Spinal cord (tissue), 10 donors: ENCODE results near the gene GSN. TPM values are rescaled to one million over a fixed set of nuclear protein-coding genes. Genes with fewer than 3 reads are reported as not detected.
A peak's percentile ranks its signal among the peaks of the same experiment; 100 is the strongest.

Experiments used
- DNase-seq, 6 donors: peaks; one replicate each; pipeline versions ENCODE4 v3.0.0 to v3.0.0-alpha.2; 2013 to 2015; ENCODE audit warnings: low spot score in 6 of 6, low read depth in 4 of 6
- H3K27ac ChIP-seq: one replicate; pipeline ENCODE4 v1.5.1; 2013; ENCODE audit warnings: low read depth, low read length, control low read depth
- H3K27me3 ChIP-seq: one replicate; pipeline ENCODE4 v1.6.1; 2013; ENCODE audit warnings: low read length; ENCODE audit not compliant: control insufficient read depth, insufficient read depth
- H3K36me3 ChIP-seq: one replicate; pipeline ENCODE4 v1.6.1; 2013; ENCODE audit warnings: low read length; ENCODE audit not compliant: control insufficient read depth, insufficient read depth
- H3K4me1 ChIP-seq: one replicate; pipeline ENCODE4 v1.6.1; 2013; ENCODE audit warnings: low read length; ENCODE audit not compliant: control insufficient read depth, insufficient read depth
- H3K4me3 ChIP-seq: one replicate; pipeline ENCODE4 v1.5.1; 2013; ENCODE audit warnings: low read depth, low read length, control low read depth
- H3K9me3 ChIP-seq: one replicate; pipeline ENCODE4 v1.6.1; 2013; ENCODE audit warnings: low read length; ENCODE audit not compliant: control insufficient read depth, insufficient read depth
- WGBS: methylation state at CpG from one replicate; pipeline ENCODE4 v1.1.5; 2013; ENCODE audit warnings: missing lambda C conversion rate; ENCODE audit not compliant: insufficient coverage; 5-methylcytosine and 5-hydroxymethylcytosine counted together
- polyA plus RNA-seq, 2 donors: library from polyadenylated mRNA; unstranded; fragments of 120-200 nt; gene quantifications; one replicate each; pipeline ENCODE4 v1.2.1, GENCODE V29; 2013; ENCODE audit not compliant: insufficient read length in 2 of 2
- total RNA-seq, 2 donors: library from RNA; depleted of rRNA in 1 of 2; stranded (reverse); fragments of 120-200 nt in 1 of 2; fragments of >200 nt in 1 of 2; gene quantifications; one replicate each; pipeline versions ENCODE4 v1.2.3 to v1.2.4, GENCODE V29; 2013 to 2014
- donor health status: healthy.

Gene GSN
- total and polyA plus RNA-seq, 4 donors: 91.7 to 342 (median 191) TPM

DNA sequence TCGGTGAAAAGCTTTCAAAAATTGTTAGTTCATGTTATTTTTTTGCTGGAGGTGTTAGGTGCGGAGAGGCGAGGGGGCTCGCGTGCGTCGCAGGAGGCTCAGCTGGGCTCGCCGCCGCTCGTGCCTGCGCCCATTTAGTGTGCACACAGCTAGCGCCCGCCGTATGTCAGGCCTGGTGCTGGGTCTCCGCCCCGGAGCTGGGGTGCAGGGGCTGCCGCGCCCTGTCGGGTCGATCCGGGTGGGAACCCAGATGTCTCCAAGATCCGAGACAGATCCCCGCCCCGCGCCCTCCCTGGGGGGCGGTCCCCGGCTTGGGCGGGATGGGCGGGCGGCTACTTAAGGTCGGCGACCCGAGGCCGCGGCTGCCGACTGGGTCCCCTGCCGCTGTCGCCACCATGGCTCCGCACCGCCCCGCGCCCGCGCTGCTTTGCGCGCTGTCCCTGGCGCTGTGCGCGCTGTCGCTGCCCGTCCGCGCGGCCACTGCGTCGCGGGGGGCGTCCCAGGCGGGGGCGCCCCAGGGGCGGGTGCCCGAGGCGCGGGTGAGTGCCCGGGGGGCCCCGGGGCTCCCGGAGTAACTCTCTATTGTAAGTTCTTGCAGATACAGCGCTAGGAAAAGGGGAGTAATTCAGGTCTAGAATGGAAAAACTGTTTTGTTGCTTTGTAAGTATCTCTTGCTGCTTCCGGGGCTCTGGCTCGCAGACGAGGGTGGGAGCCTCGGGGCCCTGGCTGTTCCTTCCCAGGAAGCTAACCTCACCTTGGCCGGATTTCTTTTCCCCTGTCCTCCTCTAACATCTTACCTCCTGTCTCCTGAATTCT lies 31.7 kb downstream of the GSN start:
- WGBS: 3% methylated on average over 74 of the region's 74 CpGs
- Histone ChIP-seq H3K4me1 (peaks cover 44% of the 10 kb centered on the region), H3K27ac (peak overlapping the region; percentile 84), H3K27me3 (peaks cover 10% of the 10 kb centered on the region), H3K4me3 (peak overlapping the region; percentile 45), H3K36me3 (peaks cover 20% of the 10 kb centered on the region), H3K9me3 (no peaks in the 10 kb centered on the region)
- DNase-seq: peak in 2 of 6 donors; percentile 33 to 60

DNA sequence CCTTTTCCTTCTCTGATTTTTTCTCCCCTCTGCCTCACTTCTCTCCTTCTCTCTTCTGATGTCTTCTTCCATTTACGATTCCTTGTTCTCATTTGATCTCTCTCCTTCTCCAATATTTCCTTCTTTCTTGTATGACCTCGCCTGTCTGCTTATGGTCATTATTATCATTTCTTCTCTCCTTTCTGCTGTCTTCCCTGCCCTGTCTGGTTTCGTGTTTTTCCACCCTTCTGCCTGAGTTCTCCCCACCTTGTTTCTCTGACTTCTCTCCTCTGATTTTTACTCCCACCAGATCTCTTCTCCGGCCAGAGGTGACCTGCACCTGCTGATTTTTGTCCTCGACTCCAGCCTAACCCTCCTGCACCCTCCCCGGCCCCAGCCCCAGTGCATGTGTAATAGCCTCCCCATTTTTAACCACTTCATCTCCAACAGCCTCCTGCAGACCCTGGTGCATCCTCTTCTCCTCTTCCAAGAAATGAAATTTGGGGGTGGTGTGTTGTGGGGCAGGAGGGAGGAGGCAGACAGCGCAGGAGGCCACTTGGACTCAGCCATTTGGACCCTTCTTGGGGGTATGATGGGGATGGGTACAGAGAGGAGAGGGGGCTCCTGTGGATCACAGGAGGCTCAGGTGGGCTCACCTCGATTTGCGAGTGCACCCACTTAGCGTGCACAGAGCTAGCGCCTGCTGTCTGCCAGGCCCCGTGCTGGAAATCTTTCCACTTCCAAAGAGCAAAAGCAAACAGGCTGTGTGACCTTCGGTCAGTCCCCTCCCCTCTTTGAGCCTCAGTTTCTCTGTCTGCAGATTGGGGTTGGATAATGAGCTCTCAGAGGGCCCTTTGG lies 32.5 kb downstream of the GSN start:
- Histone ChIP-seq H3K27me3 (peaks cover 10% of the 10 kb centered on the region), H3K36me3 (peaks cover 20% of the 10 kb centered on the region), H3K27ac (peak overlapping the region; percentile 33), H3K4me3 (peak overlapping the region; percentile 45), H3K9me3 (no peaks in the 10 kb centered on the region), H3K4me1 (peaks cover 39% of the 10 kb centered on the region)
- 57% methylated on average over 8 of the region's 13 CpGs for WGBS
- DNase-seq: no peak

DNA sequence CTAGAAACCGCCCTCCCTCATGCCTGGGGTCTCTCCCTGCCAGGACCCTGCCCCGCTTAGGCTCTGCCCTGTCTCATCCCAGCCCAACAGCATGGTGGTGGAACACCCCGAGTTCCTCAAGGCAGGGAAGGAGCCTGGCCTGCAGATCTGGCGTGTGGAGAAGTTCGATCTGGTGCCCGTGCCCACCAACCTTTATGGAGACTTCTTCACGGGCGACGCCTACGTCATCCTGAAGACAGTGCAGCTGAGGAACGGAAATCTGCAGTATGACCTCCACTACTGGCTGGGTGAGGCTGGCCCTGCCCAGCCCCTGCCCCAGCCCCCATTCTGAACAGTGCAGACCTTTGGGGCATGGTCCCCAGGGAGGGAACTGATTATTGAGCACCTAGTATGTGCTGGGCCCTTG lies 33.9 kb downstream of the GSN start:
- Histone ChIP-seq H3K36me3 (peaks cover 20% of the 10 kb centered on the region), H3K4me1 (peaks cover 32% of the 10 kb centered on the region), H3K27me3 (peaks cover 10% of the 10 kb centered on the region), H3K9me3 (no peaks in the 10 kb centered on the region), H3K27ac (no peak overlapping the region), H3K4me3 (no peak overlapping the region)
- 94% methylated on average over 11 of the region's 11 CpGs for WGBS
- DNase-seq: no peak

DNA sequence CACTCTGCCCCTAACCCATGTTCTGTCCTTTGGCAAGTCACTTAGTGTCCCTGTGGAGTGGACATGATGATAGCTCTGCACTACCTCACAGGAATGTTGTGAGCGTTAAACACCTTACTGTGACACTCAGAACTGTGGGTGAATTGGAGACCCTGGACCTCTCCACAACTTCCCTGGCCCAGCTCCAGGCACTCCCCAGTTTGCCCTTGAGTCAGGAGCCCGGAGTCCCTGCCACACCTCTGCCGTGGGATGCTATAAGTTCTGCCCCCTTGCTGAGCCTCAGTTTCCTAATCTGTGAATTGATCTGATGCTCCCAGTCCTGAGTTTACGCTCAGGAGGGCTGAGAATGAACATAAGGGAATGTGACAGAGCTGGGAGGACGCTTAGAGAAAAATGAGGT lies 34.4 kb downstream of the GSN start:
- no peak for DNase-seq
- Histone ChIP-seq H3K4me1 (peaks cover 31% of the 10 kb centered on the region), H3K36me3 (peaks cover 20% of the 10 kb centered on the region), H3K4me3 (no peak overlapping the region), H3K27me3 (peaks cover 10% of the 10 kb centered on the region), H3K27ac (no peak overlapping the region), H3K9me3 (no peaks in the 10 kb centered on the region)
- WGBS: 96% methylated on average over 5 of the region's 5 CpGs

DNA sequence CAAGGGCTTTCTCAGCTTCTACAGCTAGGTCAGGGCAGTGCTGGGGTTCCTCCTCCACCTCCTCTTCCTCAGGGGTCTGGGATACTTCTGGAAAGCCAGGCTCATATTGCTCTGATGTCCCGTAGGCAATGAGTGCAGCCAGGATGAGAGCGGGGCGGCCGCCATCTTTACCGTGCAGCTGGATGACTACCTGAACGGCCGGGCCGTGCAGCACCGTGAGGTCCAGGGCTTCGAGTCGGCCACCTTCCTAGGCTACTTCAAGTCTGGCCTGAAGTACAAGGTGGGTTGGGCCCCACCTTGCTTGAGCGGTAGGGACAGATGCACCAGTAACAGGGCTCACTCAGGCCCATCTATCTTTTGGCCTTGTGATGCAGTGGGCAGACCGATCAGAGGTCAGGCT lies 34.8 kb downstream of the GSN start:
- 99% methylated on average over 13 of the region's 13 CpGs for WGBS
- Histone ChIP-seq H3K4me3 (no peak overlapping the region), H3K9me3 (no peaks in the 10 kb centered on the region), H3K27me3 (peaks cover 10% of the 10 kb centered on the region), H3K4me1 (peaks cover 31% of the 10 kb centered on the region), H3K36me3 (peaks cover 22% of the 10 kb centered on the region), H3K27ac (no peak overlapping the region)
- DNase-seq: no peak

DNA sequence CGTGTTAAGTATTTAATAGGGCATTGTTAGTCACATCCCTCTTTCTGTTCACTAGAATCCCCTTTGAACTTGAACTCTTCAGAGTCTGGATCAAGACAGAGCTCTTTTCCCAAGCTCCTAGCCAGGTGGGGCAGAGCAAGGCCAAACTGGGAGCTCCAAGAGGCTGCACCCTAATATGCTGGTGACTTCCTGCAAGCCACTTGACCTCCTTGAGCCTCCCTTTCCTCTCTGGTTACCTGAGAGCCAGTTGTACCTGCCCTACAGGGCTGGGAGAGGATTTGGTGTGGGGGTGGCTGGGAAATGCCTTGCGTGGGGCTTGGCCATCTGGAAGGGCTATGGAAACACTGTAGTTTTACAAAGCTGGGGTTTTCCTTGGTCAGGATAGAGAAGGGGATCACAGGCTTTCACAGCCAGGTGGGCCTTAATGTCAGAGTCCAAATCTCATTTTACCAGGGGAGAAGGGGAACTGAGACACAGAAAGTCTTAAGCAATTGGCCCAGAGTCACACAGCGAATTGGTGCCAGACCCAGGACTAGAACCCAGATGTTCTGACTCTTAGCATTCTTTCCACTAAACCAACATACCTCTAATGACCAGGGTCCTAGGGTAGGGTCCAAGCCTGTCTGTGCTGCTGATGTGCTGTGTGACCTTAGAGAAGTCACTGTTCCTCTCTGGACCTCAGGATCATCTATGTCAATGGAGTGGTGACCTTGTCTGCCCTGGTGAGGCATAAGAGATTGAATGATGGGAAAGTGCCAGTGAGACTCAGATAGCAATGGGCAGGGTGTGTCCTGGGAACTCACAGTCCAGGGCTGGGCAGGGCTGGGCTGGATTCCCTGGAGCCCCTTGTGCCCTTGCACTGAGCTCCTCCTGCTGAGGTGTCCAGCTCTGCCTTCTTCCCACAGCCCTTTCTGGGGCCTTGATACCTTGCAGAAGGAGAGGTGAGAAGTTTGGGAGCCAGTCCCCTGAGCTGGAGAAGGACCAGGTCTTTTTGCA lies 35.8 kb downstream of the GSN start:
- H3K36me3 ChIP-seq: peaks cover 25% of the 10 kb centered on the region
- H3K4me3 ChIP-seq: no peak overlapping the region
- H3K9me3 ChIP-seq: no peaks in the 10 kb centered on the region
- H3K4me1 ChIP-seq: peaks cover 24% of the 10 kb centered on the region
- WGBS: no CpG with 5 or more reads among the region's 3 CpGs
- H3K27ac ChIP-seq: no peak overlapping the region
- peaks cover 10% of the 10 kb centered on the region for H3K27me3 ChIP-seq
- DNase-seq: no peak

DNA sequence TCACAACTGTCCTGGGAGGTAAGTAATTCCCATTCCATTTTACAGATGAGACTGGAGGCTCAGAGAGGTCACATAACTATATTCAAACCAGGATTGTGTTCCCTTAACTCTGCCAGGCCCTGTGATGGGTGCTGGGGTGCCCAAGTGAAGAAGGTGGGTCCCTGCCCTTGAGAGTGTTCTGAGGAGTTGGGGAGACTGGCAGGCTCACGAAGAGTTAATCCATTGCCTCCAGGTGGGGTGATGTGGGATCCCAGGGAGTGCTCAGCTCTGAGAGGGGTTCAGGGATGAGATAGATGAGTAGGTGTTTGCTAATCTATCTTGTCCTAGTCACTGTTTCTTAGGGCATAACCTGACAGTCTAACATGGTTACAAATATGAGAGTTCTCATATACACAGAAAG lies 36.7 kb downstream of the GSN start:
- Histone ChIP-seq H3K9me3 (no peaks in the 10 kb centered on the region), H3K36me3 (peaks cover 26% of the 10 kb centered on the region), H3K27me3 (peaks cover 8% of the 10 kb centered on the region), H3K27ac (no peak overlapping the region), H3K4me3 (no peak overlapping the region), H3K4me1 (peaks cover 18% of the 10 kb centered on the region)
- WGBS: 100% methylated on average over 1 of the region's 1 CpG
- no peak for DNase-seq

DNA sequence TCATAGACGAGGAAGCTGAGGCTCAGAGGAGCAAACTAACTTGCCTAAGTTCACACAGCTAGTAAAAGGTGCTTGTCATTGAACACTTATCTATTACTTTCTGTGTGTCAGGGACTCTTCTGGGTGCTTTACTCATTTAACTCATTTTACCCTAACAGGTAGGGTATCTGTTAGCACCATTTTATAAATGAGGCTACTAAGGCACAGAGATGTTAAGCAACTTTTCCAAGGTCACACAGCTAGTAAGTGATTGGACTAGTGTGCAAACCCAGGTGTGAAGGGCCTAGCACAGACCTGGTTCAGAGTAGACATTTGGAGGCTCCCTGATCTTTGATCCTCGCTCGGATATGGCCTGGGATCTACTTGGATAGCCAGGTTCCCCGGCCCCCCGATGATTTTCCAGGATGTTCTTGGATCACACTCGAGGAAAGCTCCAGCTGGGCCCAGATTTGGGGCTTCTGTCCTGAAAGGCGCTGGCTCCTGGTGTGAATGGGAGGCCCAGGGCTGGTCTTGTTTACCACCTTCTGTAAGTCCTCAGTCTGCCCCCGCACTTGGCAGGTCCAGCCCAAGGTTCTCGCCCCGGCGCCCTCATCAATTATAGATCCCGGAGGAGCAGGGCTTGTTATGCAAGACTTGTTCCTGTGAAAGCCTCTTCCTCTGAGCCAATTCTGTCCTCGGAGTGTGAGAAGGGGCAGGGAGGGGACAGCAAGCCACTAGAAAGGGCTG lies 37.5 kb downstream of the GSN start:
- H3K9me3 ChIP-seq: no peaks in the 10 kb centered on the region
- H3K27ac ChIP-seq: no peak overlapping the region
- H3K4me3 ChIP-seq: no peak overlapping the region
- WGBS: 44% methylated on average over 10 of the region's 13 CpGs
- peaks cover 13% of the 10 kb centered on the region for H3K4me1 ChIP-seq
- H3K27me3 ChIP-seq: peaks cover 7% of the 10 kb centered on the region
- peaks cover 30% of the 10 kb centered on the region for H3K36me3 ChIP-seq
- DNase-seq: no peak
